Measurements from ENCODE around the gene RPF1. TPM values are rescaled to one million over a fixed set of nuclear protein-coding genes. Genes with fewer than 3 reads are reported as not detected.
A peak's percentile ranks its signal among the peaks of the same experiment; 100 is the strongest.

RPF1 gene
- total RNA-seq, 1 experiment from 2014 or later: 31.7 TPM

- ATAC-seq (peak; percentile 93), DNase-seq (ENCODE audit: low spot score) (peak; percentile 98)
- POLR2A ChIA-PET: interaction anchor here (0.8 to 1.7 kb wide), 4 partner anchors 27 to 276 kb away, joined by 3 to 7 read pairs (median 4); partner anchors contain the start of gene CTBS
- Mint-ChIP-seq H3K27ac (peak within 1 kb of the TSS; percentile 99), H3K4me3 (peak within 1 kb of the TSS; percentile 100), H3K4me1 (peaks cover 36% of the 10 kb centered on the region), H3K27me3 (ENCODE audit: low read depth) (no peaks in the 10 kb centered on the region; the same call in 1 of the 2 replicates), H3K36me3 (peaks cover 6% of the 10 kb centered on the region; the same call in 1 of the 2 replicates), H3K9me3 (peaks cover 11% of the 10 kb centered on the region)
- CTCF ChIA-PET: interaction anchor here (0.8 to 2.0 kb wide), 14 partner anchors 66 to 276 kb away, joined by 3 to 12 read pairs (median 5); partner anchors contain the start of gene CTBS
- no peak for TF ChIP-seq E2F1 (CRISPR knock-in tag; IDR thresholded peaks at IDR 0.05)
- no peak for TF ChIP-seq STAT6 (CRISPR knock-in tag; conservative IDR thresholded peaks at IDR 0.05; ENCODE audit: low read depth)
- TF ChIP-seq ZNF121 (CRISPR knock-in tag; IDR thresholded peaks at IDR 0.05): peak; percentile 31; the same call in 1 of the 2 replicates
- no peak for TF ChIP-seq ZNF138 (CRISPR knock-in tag; conservative IDR thresholded peaks at IDR 0.05)
- 0 out of 2 replicates have a peak, but pooled peaks have one; percentile 13 for TF ChIP-seq ZNF232 (CRISPR knock-in tag; IDR thresholded peaks at IDR 0.05)
- no peak for TF ChIP-seq SOX15 (CRISPR knock-in tag; IDR thresholded peaks at IDR 0.05)
- peak; percentile 58 for TF ChIP-seq SP1 (CRISPR knock-in tag; conservative IDR thresholded peaks at IDR 0.05)
- 0 out of 2 replicates have a peak, but pooled peaks have one; percentile 36 for TF ChIP-seq FOXK1 (CRISPR knock-in tag; IDR thresholded peaks at IDR 0.05)
- TF ChIP-seq CBFB (CRISPR knock-in tag; IDR thresholded peaks at IDR 0.05; ENCODE audit: low read depth): no peak
- TF ChIP-seq MAX (CRISPR knock-in tag; IDR thresholded peaks at IDR 0.05): peak; percentile 10; the same call in 1 of the 2 replicates
- peak; percentile 46; the same call in 1 of the 2 replicates for TF ChIP-seq GABPB1 (CRISPR knock-in tag; IDR thresholded peaks at IDR 0.05)
- no peak for TF ChIP-seq NR2C2 (CRISPR knock-in tag; IDR thresholded peaks at IDR 0.05)
- peak; percentile 9; the same call in 1 of the 2 replicates for TF ChIP-seq ARID4B (CRISPR knock-in tag; IDR thresholded peaks at IDR 0.05; ENCODE audit: borderline replicate concordance)
- TF ChIP-seq JAZF1 (CRISPR knock-in tag; IDR thresholded peaks at IDR 0.05): no peak
- TF ChIP-seq HMGA2 (CRISPR knock-in tag; IDR thresholded peaks at IDR 0.05): no peak
- no peak for TF ChIP-seq PRDM15 (CRISPR knock-in tag; IDR thresholded peaks at IDR 0.05)
- 0 out of 2 replicates have a peak, but pooled peaks have one; percentile 20 for TF ChIP-seq E2F5 (CRISPR knock-in tag; IDR thresholded peaks at IDR 0.05)
- no peak for TF ChIP-seq USF1 (CRISPR knock-in tag; IDR thresholded peaks at IDR 0.05)
- no peak for TF ChIP-seq ZNF219 (CRISPR knock-in tag; IDR thresholded peaks at IDR 0.05; ENCODE audit: borderline replicate concordance)
- no peak for TF ChIP-seq FOXP4 (CRISPR knock-in tag; IDR thresholded peaks at IDR 0.05)
Observed at GRCh38 chr1:84506002-84506728, 27.1 kb downstream of the RPF1 start, which contains the start of the genes GNG5 and SPATA1. Gene GNG5, minus strand, starts transcription at chr1:84506581. Its CDS starts 490 bp downstream, at chr1:84506091. Gene SPATA1, plus strand, starts transcription at chr1:84506386. Its CDS starts 9,974 bp downstream, at chr1:84516360.

Measured in WTC11 (cell line).